Activated CD4-positive, CD25-positive, alpha-beta regulatory T cell treated with anti-CD3 and anti-CD28 coated beads, Interleukin-2, amount 50 U/mL, for 16 hours (primary cell): ENCODE results near the gene ECPAS.
"Not testable (repeated sequence)": the region's sequence is repeated elsewhere in the genome, so short reads cannot be mapped to it uniquely, and the experiment has no call there.

Source experiments
- DNase-seq: peaks from one replicate; pipeline ENCODE4 v3.0.0-alpha.2; 2020; ENCODE audit warnings: low read depth, low spot score

Gene ECPAS

DNA sequence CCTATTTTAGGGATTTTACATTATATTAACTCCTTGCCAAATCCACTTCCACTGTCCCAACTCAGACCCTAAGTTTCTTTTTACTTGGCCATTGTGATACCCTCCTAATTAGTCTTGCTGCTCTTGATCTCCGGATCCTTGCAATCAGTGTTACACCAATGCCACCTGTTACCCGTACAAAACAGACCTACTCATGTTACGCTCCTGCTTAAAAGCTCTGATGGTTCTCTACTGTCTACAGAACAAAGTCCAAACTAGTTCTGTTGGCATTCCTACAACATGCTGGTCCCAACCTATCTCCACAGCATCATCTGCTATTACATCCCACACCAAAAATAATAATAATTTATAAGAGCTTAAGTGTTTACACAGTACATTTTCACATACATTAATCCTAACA is 9.8 kb downstream of the ECPAS start:
- DNase-seq = no peak

- no peak for DNase-seq
Measured at GRCh38 chr9:111467778-111468367, 16.3 kb downstream of the ECPAS start.

GRCh38 chr9:111463048-111463447 is 21.1 kb downstream of the ECPAS start:
- DNase-seq = no peak

DNA sequence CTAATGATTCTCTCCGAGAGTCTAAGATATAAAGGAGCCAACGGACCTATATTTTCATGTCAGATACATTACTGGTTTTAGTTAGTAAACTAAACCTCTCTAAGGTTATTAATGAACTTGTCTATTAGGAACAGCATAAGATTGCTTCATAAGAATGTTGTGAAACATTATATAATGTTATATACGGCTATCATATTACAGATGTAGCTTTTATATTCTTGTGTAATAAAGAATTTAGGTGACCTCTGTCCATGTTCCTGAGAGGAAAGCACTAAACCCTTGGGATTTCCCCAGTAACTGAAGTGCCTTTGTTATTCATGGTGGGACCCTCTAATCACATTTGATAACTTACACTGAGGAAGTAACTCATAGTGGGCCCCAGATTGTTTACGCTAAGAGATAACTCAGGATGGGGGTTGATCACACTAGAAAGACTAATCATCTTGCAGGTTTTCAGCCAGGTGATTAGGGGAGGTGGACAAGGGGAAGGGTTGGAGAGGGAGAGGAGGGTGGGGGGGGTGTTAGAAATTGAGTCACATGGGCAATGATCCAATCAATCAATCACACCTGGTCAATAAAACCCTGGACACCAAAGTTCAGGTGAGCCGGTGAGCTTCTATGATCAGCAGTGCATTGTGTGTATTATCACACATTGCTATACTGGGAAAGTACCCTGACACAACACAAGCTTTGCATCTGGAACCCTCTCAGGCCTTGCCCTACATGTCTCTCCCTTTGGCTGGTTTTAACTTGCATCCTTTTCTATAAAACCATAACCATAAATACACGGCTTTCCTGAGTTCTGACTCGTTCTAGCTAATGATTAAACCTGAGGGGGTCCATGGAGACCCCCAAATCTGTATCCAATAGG is 25.8 kb downstream of the ECPAS start:
- no peak for DNase-seq

DNA sequence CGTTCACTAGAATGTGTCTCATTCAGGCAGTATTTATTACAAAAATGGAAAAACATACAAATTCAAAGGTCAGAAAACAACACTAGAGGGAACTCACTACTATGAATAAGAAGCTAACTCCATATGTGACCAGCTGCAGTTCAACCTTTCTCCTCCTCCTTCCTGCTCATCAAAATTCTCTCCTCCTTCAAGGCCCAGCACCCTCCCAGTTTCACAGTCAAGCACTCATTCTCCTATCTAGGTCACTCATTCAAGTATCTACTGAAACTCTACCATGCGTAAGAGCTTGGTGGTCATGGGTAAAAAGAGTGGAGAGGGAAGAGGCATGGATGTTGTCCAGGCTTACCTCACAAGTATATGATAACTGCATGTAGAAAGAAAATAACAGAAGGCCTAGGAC is 27.7 kb downstream of the ECPAS start:
- DNase-seq = no peak

DNA sequence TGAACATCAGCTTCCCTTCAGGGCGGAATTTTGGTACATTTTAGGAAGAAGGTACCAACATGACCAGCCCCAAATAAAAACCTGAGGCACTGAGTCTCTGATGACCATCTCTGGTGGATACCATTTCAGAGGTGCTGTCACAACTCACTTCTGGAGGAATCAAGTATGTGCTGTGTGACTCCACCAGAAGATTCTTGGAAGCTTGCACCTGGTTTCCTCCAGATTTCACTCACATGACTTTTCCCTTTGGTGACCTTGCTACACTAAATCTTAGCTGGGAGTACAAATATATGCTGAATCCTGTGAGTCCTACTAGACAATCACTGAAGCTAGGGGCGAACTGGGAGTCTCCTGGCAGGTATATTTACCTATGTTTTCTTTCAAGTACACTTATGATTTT is 28.5 kb downstream of the ECPAS start:
- no peak for DNase-seq

- DNase-seq = no peak
Measured at GRCh38 chr9:111454751-111455150, 29.4 kb downstream of the ECPAS start.

- no peak for DNase-seq
Measured at GRCh38 chr9:111451570-111451969, 32.6 kb downstream of the ECPAS start.

- DNase-seq = no peak
Measured at GRCh38 chr9:111450124-111450523, 34.1 kb downstream of the ECPAS start.

GRCh38 chr9:111449705-111450104 is 34.5 kb downstream of the ECPAS start:
- no peak for DNase-seq

DNA sequence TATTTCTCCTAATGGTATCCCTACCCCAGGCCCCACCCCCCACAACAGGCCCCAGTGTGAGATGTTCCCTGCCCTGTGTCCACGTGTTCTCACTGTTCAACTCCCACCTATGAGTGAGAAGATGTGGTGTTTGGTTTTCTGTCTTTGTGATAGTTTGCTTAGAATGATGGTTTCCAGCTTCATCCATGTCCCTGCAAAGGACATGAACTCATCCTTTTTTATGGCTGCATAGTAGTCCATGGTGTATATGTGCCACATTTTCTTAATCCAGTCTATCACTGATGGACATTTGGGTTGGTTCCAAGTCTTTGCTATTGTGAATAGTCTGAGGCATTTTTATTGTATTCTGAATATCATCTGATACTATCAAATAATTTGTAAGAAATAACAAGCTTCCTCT is 38.4 kb downstream of the ECPAS start:
- DNase-seq = not testable (repeated sequence)

GRCh38 chr9:111443454-111443853 is 40.7 kb downstream of the ECPAS start:
- no peak for DNase-seq

DNA sequence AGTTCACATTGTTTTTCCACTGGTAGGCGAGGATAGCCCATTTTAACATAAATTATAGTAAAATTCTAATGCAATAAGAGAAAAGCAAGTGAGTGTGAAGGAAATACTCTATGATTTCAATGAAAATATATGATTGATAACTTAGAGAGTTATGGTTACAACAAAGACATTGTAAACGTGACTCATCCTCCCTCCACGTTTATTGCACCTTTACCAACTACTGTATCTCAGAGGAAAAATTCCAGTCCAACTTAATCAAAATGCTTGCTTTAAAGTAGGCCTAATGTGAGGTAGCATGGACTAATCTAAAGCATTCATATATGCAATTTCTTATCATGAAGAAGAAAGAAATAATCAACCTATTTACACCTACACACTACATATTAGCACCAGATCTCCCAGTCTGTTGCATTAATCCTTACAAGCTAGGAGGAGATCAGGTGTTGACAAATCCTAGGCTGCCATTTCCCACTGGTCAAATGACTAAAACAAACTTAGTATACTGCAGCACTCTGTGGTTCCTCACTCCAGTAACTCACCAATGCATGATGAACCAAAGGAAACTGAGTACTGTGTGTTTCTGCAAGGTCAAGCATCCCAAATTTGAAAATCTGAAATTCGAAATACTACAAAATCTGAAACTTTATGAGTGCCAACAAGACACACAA is 41.7 kb downstream of the ECPAS start:
- DNase-seq = no peak

GRCh38 chr9:111440226-111440625 is 44.0 kb downstream of the ECPAS start:
- no peak for DNase-seq

DNA sequence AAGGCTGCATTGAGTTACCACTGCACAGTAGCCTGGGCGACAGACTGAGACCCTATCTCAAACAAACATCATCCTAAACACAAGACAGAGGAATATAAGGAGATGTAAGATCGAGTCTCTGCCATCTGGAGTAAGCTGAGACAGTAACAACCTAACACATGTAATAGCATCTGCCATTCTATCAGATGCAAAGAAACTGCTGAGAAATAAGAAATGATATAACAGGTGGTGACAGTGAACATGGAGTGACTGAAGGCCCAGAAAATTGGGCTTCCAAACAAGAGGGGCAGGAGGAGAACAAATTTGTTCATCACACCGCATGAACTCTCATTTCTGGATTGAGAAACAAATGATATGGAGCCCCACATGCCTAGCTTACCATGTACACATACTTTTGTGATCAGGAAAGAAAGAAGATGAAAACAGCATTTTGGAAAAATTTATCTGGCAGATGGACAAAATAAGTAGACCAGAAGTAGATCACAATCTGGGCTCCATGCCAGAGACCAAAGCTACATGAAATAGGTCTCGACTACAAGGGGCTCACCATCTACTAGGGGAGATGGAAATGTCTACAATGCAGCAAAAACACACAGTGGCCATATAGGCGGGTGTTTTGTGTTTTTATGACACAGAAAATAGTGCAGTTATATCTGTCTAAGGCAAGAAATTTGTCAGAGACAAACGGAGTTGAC is 45.5 kb downstream of the ECPAS start:
- no peak for DNase-seq

- no peak for DNase-seq
Measured at GRCh38 chr9:111436571-111436970, 47.6 kb downstream of the ECPAS start.

DNA sequence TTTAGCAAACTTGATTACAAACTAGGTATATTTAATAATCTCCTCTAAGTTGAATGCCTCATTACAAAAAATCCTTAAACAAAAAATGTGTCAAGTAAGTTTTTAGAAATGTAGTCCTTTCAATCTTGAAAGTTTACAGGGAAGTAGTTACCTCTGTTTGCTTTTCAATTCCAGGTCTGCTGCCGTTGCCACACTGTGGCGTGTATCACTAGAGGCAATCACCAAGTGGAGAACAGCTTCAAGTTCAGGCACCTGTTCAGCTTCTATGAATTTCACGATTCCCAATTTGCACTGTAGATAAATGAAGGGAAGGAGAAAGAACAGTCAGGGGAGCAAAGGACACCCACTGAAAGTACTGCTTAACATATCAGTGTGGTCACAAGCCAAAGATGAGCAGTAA is 51.1 kb downstream of the ECPAS start:
- no peak for DNase-seq

GRCh38 chr9:111431684-111432083 is 52.5 kb downstream of the ECPAS start:
- no peak for DNase-seq

DNA sequence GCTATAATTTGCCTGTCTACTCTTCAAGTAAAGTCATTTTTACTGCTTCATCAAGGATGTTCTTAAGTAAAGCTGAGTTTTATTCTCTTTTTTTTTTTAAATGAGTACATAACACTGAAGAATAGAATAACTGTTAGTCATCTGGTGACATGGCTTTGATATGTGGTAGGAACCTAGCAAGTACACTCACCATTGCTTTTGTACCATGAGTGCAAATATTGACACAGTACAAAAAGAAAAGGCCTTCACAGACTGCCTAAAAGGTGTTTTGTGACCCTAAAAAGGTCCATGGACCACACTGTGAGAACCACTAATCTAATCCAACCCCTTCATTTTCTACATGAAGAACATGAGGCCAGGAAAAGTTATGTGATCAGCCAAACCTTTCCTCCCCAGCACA is 55.0 kb downstream of the ECPAS start:
- no peak for DNase-seq

GRCh38 chr9:111427186-111427585 is 57.0 kb downstream of the ECPAS start:
- DNase-seq = no peak

- no peak for DNase-seq
Measured at GRCh38 chr9:111423389-111423788, 60.8 kb downstream of the ECPAS start.

DNA sequence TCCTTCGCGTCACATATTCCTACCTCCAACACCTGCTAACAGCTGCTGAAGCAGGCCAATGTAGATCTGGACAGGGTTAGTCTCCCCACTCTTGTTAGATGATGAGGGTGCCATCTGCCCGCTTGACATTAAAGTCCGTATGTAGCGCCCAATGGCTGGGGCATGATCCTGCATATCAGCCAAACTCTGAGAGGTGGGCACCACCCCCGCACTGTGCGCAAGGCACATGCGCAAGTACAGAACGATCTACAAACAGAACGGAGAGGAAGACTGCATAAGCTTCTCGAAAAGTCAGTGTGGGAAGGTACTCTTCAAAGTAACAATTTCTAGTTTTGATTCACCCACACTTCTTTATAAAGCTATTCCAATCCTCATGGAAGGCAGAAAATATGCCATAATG is 69.8 kb downstream of the ECPAS start:
- DNase-seq = no peak
